Fibroblast of mammary gland (primary cell): Measurements from ENCODE around the gene AVEN.

Experiments used
- DNase-seq: peaks from one replicate; pipeline ENCODE4 v3.0.0-alpha.2; 2010; ENCODE audit warnings: low read depth
- H3K4me3 ChIP-seq: 2 replicates; pipeline ENCODE4 v1.5.1; 2011; ENCODE audit warnings: low read depth, mild to moderate bottlenecking, low read length, moderate library complexity; ENCODE audit not compliant: control insufficient read depth
- CTCF ChIP-seq: conservative IDR thresholded peaks from 2 replicates; pipeline ENCODE4 v1.5.1; 2011; ENCODE audit warnings: low read depth, low read length, inconsistent platforms; ENCODE audit not compliant: control insufficient read depth, insufficient read depth

Gene AVEN

GRCh38 chr15:34043391-34043790 lies 4.4 kb upstream of the AVEN start:
- H3K4me3 ChIP-seq, result no peak overlapping the region
- no peak for DNase-seq
- no peak for TF ChIP-seq CTCF

GRCh38 chr15:34039790-34040113 lies 748 bp upstream of the AVEN start:
- no peak overlapping the region for H3K4me3 ChIP-seq
- no peak for DNase-seq

GRCh38 chr15:34038023-34038870 lies 757 bp downstream of the AVEN start:
- DNase-seq, result peak; percentile 71
- no peak for TF ChIP-seq CTCF
- peak overlapping the region; percentile 90 for H3K4me3 ChIP-seq

More at GRCh38 chr15:34039790-34040113, 748 bp upstream of the AVEN start:
- TF ChIP-seq CTCF, result no peak

GRCh38 chr15:34031987-34032760 lies 6.8 kb downstream of the AVEN start:
- TF ChIP-seq CTCF, result no peak
- no peak overlapping the region for H3K4me3 ChIP-seq
- DNase-seq, result no peak

- no peak for TF ChIP-seq CTCF
- DNase-seq, result no peak
- no peak overlapping the region for H3K4me3 ChIP-seq
Measured at GRCh38 chr15:34027606-34028005, 11.4 kb downstream of the AVEN start.

- no peak for DNase-seq
- no peak overlapping the region for H3K4me3 ChIP-seq
- TF ChIP-seq CTCF, result no peak
Measured at GRCh38 chr15:34025252-34025651, 13.8 kb downstream of the AVEN start.
